ENCODE measurements around the gene CADM3. TPM values are rescaled to one million over a fixed set of nuclear protein-coding genes. Genes with fewer than 3 reads are reported as not detected.

Gene CADM3
- total and polyA plus RNA-seq, 2 experiments from 2014 or later, result 0.37 to 0.77 TPM

GRCh38 chr1:159168043-159168442 lies 3.4 kb upstream of the CADM3 start:
- Histone ChIP-seq H3K4me3 (no peak overlapping the region), H3K27me3 (peaks cover 58% of the 10 kb centered on the region), H3K4me2 (no peak overlapping the region), H3K79me2 (no peaks in the 10 kb centered on the region), H3K9me2 (replicated peaks; ENCODE audit: insufficient read depth) (no peaks in the 10 kb centered on the region), H3K27ac (no peak overlapping the region), H4K20me1 (ENCODE audit: insufficient read depth, poor library complexity, severe bottlenecking) (no peaks in the 10 kb centered on the region), H2AFZ (no peak overlapping the region), H3K36me3 (replicated peaks; ENCODE audit: insufficient read depth, low read depth) (no peaks in the 10 kb centered on the region), H3K4me1 (ENCODE audit: insufficient read depth) (no peaks in the 10 kb centered on the region), H3K9me3 (ENCODE audit: low read depth) (no peaks in the 10 kb centered on the region)
- WGBS (ENCODE audit: low lambda C conversion rate, missing lambda C conversion rate), result 75% methylated on average over 4 of the region's 4 CpGs
- DNase-seq (ENCODE audit: low spot score), result no peak
- TF ChIP-seq, protein P1, sequence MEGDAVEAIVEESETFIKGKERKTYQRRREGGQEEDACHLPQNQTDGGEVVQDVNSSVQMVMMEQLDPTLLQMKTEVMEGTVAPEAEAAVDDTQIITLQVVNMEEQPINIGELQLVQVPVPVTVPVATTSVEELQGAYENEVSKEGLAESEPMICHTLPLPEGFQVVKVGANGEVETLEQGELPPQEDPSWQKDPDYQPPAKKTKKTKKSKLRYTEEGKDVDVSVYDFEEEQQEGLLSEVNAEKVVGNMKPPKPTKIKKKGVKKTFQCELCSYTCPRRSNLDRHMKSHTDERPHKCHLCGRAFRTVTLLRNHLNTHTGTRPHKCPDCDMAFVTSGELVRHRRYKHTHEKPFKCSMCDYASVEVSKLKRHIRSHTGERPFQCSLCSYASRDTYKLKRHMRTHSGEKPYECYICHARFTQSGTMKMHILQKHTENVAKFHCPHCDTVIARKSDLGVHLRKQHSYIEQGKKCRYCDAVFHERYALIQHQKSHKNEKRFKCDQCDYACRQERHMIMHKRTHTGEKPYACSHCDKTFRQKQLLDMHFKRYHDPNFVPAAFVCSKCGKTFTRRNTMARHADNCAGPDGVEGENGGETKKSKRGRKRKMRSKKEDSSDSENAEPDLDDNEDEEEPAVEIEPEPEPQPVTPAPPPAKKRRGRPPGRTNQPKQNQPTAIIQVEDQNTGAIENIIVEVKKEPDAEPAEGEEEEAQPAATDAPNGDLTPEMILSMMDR (IDR thresholded peaks at IDR 0.05; ENCODE audit: poor library complexity), result no peak
- TF ChIP-seq EZH2 (IDR thresholded peaks at IDR 0.05; ENCODE audit: borderline replicate concordance), result no peak

DNA sequence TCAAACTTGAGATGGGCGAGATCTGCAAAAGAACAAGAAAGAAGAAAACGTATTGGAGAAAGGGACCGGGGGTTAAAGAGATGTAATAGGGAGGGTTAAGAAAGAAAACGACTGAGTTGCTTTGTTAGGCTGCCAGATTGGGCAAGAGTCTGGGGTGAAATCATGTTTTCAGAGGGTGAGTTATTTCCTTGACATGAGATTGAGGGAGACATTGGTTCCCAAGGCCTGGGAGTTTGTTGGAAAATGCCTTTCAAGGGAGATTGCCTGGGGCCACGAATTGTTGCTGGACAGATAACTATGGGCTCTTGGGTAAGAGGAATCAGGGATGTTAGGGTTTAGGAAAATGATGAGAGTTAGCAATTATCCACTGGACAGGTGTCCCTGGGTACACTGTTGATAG lies 776 bp upstream of the CADM3 start:
- Histone ChIP-seq H3K4me3 (no peak overlapping the region), H4K20me1 (ENCODE audit: insufficient read depth, poor library complexity, severe bottlenecking) (no peaks in the 10 kb centered on the region), H3K79me2 (no peaks in the 10 kb centered on the region), H3K36me3 (replicated peaks; ENCODE audit: insufficient read depth, low read depth) (no peaks in the 10 kb centered on the region), H3K9me3 (ENCODE audit: low read depth) (no peaks in the 10 kb centered on the region), H2AFZ (no peak overlapping the region), H3K27ac (no peak overlapping the region), H3K4me1 (ENCODE audit: insufficient read depth) (no peaks in the 10 kb centered on the region), H3K9me2 (replicated peaks; ENCODE audit: insufficient read depth) (no peaks in the 10 kb centered on the region), H3K27me3 (peaks cover 81% of the 10 kb centered on the region), H3K4me2 (no peak overlapping the region)
- TF ChIP-seq, protein P1 (IDR thresholded peaks at IDR 0.05; ENCODE audit: poor library complexity), result no peak
- no peak for TF ChIP-seq EZH2phosphoT487 (IDR thresholded peaks at IDR 0.05; ENCODE audit: low read depth, severe bottlenecking, unreplicated experiment)
- no peak for TF ChIP-seq EZH2 (IDR thresholded peaks at IDR 0.05; ENCODE audit: borderline replicate concordance)
- no peak for DNase-seq (ENCODE audit: low spot score)
- WGBS (ENCODE audit: low lambda C conversion rate, missing lambda C conversion rate), result 89% methylated on average over 5 of the region's 5 CpGs

GRCh38 chr1:159171688-159172501 lies 480 bp downstream of the CADM3 start:
- peak; percentile 30 for DNase-seq (ENCODE audit: low spot score)
- Histone ChIP-seq H3K79me2 (no peaks in the 10 kb centered on the region), H4K20me1 (ENCODE audit: insufficient read depth, poor library complexity, severe bottlenecking) (no peaks in the 10 kb centered on the region), H3K4me3 (no peak overlapping the region), H3K9me2 (replicated peaks; ENCODE audit: insufficient read depth) (no peaks in the 10 kb centered on the region), H2AFZ (no peak overlapping the region), H3K27ac (no peak overlapping the region), H3K9me3 (ENCODE audit: low read depth) (no peaks in the 10 kb centered on the region), H3K4me2 (peak overlapping the region; percentile 84), H3K4me1 (ENCODE audit: insufficient read depth) (no peaks in the 10 kb centered on the region), H3K27me3 (peaks cover 75% of the 10 kb centered on the region), H3K36me3 (replicated peaks; ENCODE audit: insufficient read depth, low read depth) (no peaks in the 10 kb centered on the region)
- WGBS (ENCODE audit: low lambda C conversion rate, missing lambda C conversion rate), result under 1% methylated on average over 28 of the region's 49 CpGs
- no peak for TF ChIP-seq EZH2phosphoT487 (IDR thresholded peaks at IDR 0.05; ENCODE audit: low read depth, severe bottlenecking, unreplicated experiment)
- peak; percentile 85 for TF ChIP-seq EZH2 (IDR thresholded peaks at IDR 0.05; ENCODE audit: borderline replicate concordance)
- TF ChIP-seq, protein P1 (IDR thresholded peaks at IDR 0.05; ENCODE audit: poor library complexity), result no peak
